Measurements from ENCODE around the gene MEX3C.

Gene MEX3C

DNA sequence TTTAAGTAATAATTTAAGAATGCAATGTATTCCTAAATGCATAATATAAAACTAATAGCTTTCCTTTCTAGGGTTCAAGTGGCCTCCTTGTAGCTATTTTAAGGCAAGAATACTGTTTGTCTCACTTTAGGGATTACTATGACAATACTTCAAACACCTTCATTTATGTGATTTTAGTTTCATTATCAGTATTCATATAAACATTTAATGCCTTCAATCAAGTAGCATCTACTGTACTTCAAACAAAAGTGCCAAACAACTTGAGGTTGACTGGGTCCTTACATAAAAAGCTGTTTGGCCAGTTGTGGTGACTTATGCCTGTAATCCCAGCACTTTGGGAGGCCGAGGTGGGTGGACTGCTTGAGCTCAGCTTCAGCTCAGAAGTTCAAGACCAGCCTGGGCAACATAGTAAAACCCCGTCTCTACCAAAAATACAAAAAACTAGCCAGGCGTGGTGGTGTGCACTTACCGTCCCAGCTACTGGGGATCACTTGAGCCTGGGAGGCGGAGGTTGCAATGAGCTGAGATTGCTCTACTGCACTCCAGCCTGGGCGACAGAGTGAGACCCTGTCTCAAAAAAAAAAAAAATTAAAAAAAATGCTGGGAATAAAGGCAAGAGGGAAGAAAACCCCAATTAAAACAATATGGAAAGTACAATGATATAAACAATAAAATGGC is 9.3 kb downstream of the MEX3C start:
- no peak overlapping the region for H3K4me3 ChIP-seq (ENCODE audit: low read depth, low read length)
- TF ChIP-seq, protein P1, sequence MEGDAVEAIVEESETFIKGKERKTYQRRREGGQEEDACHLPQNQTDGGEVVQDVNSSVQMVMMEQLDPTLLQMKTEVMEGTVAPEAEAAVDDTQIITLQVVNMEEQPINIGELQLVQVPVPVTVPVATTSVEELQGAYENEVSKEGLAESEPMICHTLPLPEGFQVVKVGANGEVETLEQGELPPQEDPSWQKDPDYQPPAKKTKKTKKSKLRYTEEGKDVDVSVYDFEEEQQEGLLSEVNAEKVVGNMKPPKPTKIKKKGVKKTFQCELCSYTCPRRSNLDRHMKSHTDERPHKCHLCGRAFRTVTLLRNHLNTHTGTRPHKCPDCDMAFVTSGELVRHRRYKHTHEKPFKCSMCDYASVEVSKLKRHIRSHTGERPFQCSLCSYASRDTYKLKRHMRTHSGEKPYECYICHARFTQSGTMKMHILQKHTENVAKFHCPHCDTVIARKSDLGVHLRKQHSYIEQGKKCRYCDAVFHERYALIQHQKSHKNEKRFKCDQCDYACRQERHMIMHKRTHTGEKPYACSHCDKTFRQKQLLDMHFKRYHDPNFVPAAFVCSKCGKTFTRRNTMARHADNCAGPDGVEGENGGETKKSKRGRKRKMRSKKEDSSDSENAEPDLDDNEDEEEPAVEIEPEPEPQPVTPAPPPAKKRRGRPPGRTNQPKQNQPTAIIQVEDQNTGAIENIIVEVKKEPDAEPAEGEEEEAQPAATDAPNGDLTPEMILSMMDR (IDR thresholded peaks at IDR 0.05; ENCODE audit: low read depth, low read length) = no peak
- TF ChIP-seq MYC (IDR thresholded peaks at IDR 0.05; ENCODE audit: low read depth, low read length) = no peak
- no peak for TF ChIP-seq POLR2A (IDR thresholded peaks at IDR 0.05; ENCODE audit: extremely low read depth, insufficient read length)
- TF ChIP-seq, protein P2, sequence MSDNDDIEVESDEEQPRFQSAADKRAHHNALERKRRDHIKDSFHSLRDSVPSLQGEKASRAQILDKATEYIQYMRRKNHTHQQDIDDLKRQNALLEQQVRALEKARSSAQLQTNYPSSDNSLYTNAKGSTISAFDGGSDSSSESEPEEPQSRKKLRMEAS (IDR thresholded peaks at IDR 0.05; ENCODE audit: low read depth, low read length) = no peak
- no peak for DNase-seq (ENCODE audit: low read depth)

GRCh38 chr18:51185075-51185474 is 12.4 kb downstream of the MEX3C start:
- H3K4me3 ChIP-seq (ENCODE audit: low read depth, low read length) = no peak overlapping the region
- DNase-seq (ENCODE audit: low read depth) = no peak
- TF ChIP-seq POLR2A (IDR thresholded peaks at IDR 0.05; ENCODE audit: extremely low read depth, insufficient read length) (no peak), MYC (IDR thresholded peaks at IDR 0.05; ENCODE audit: low read depth, low read length) (no peak)
- TF ChIP-seq, protein P1 (IDR thresholded peaks at IDR 0.05; ENCODE audit: low read depth, low read length) = no peak
- TF ChIP-seq, protein P2 (IDR thresholded peaks at IDR 0.05; ENCODE audit: low read depth, low read length) = no peak

DNA sequence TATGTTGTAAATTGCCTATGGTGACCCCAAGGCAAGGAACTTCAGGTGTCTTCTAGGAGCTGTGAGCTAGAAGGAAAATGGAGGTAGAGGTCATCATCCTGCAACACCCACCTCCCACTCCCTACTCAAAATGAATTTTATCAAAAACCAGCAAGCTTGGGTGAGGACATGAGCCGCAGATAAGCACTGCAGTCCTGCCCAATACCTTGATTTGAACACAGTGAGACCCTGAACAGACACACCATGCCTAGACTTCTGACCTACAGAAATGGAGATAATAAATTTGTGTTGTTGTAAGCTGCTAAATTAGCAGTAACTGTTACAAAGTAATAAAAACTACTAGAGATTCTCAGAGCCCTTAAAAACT is 13.4 kb downstream of the MEX3C start:
- TF ChIP-seq, protein P1 (IDR thresholded peaks at IDR 0.05; ENCODE audit: low read depth, low read length) = no peak
- TF ChIP-seq, protein P2 (IDR thresholded peaks at IDR 0.05; ENCODE audit: low read depth, low read length) = no peak
- no peak for TF ChIP-seq MYC (IDR thresholded peaks at IDR 0.05; ENCODE audit: low read depth, low read length)
- TF ChIP-seq POLR2A (IDR thresholded peaks at IDR 0.05; ENCODE audit: extremely low read depth, insufficient read length) = no peak
- no peak for DNase-seq (ENCODE audit: low read depth)
- H3K4me3 ChIP-seq (ENCODE audit: low read depth, low read length) = no peak overlapping the region

DNA sequence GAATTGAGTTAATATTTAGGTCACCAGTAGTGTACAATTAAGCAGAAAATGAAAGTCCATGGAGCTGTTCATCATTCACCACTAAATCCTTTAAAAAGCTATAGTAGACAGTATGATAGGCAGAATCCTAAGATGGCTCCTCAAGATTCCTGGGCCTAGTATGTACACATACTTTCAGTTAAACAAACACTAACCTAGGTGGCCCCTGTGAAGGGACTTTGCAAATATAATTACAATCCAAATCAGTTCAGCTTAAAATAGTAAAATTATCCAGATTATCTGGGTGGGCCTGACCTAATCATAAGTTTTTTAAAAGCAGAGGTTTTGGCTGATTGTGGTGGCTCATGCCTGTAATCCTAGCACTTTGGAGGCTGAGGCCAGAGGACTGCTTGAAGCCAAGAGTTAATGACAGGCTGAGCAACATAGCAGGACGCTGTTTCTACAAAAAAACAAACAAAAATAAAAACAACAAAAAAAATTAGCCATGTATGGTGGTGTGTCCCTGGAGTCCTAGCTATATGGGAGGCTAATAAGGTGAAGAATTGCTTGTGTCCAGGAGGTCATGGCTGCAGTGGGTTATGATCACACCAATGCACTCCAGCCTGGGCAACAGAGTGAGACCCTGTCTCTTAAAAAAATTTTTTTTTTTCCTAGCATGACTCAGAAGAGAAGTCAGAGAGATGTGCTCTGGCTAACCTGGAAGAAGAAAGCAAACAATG is 13.9 kb downstream of the MEX3C start:
- no peak for DNase-seq (ENCODE audit: low read depth)
- TF ChIP-seq, protein P2 (IDR thresholded peaks at IDR 0.05; ENCODE audit: low read depth, low read length) = no peak
- TF ChIP-seq, protein P1 (IDR thresholded peaks at IDR 0.05; ENCODE audit: low read depth, low read length) = no peak
- TF ChIP-seq POLR2A (IDR thresholded peaks at IDR 0.05; ENCODE audit: extremely low read depth, insufficient read length) (no peak), MYC (IDR thresholded peaks at IDR 0.05; ENCODE audit: low read depth, low read length) (no peak)
- H3K4me3 ChIP-seq (ENCODE audit: low read depth, low read length) = no peak overlapping the region

DNA sequence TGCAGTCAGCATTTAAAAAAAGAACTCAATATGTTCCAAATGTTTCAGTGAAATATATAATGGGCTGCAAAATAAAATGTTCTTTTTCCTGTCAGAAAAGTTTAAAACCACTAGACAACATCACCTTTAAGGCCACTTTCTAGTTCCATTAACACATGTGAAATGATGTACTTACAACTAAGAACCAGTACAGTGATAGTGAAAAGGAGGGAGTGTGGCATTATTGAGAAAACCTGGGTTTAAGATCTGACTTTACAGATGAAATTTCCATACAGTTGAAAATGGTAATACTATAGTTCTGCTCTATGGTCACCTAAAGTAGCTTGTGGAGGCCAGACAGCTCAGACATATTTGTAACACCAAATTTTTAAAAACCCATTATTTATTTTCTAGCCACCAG is 14.7 kb downstream of the MEX3C start:
- TF ChIP-seq, protein P2 (IDR thresholded peaks at IDR 0.05; ENCODE audit: low read depth, low read length) = no peak
- TF ChIP-seq POLR2A (IDR thresholded peaks at IDR 0.05; ENCODE audit: extremely low read depth, insufficient read length) = no peak
- DNase-seq (ENCODE audit: low read depth) = no peak

DNA sequence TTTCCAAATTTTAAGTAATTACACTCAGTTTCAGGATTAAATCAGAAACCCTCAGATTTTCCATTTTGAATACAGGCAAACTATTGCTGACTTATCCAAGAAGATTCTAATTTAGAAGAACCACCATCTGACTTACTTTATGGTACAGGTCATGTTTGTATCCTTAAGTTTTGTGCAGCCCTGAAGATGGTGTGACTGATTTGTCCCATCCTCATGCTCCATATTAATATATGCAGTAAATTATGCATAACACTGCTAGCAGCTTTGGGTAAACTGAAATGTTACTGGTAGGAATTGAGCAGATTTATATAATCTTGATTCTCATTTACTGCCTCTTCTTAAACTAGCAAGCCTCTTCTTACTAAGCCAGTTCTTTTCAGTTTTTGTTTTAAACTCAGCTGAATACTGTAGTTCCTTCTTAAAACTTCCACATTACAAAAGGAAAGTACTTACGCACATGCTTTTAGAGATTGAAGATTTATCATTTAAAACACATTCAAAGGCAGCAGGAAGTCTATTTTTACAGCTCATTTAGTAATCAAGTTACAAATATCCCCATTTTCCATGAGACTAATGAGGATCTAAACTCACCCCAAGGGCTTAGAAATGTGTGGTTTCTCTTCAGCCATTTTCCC is 25.7 kb downstream of the MEX3C start:
- H3K4me3 ChIP-seq (ENCODE audit: low read depth, low read length) = no peak overlapping the region
- no peak for TF ChIP-seq POLR2A (IDR thresholded peaks at IDR 0.05; ENCODE audit: extremely low read depth, insufficient read length)
- TF ChIP-seq, protein P1 (IDR thresholded peaks at IDR 0.05; ENCODE audit: low read depth, low read length) = no peak
- TF ChIP-seq MYC (IDR thresholded peaks at IDR 0.05; ENCODE audit: low read depth, low read length) = no peak
- TF ChIP-seq, protein P2 (IDR thresholded peaks at IDR 0.05; ENCODE audit: low read depth, low read length) = no peak
- no peak for DNase-seq (ENCODE audit: low read depth)

More for the DNA sequence above, 14.7 kb downstream of the MEX3C start:
- no peak overlapping the region for H3K4me3 ChIP-seq (ENCODE audit: low read depth, low read length)
